Skin of body (tissue), 2 donors: ENCODE measurements around the gene GIGYF1. TPM values are rescaled to one million over a fixed set of nuclear protein-coding genes. Genes with fewer than 3 reads are reported as not detected.

ENCODE experiments used
- DNase-seq: peaks from one replicate; lab custom pipeline; 2025; lab: John Stamatoyannopoulos, UW
- total RNA-seq: library from RNA; depleted of rRNA; stranded (reverse); fragments of >200 nt; gene quantifications from one replicate; pipeline ENCODE4 v1.2.3, GENCODE V29; 2014

Gene GIGYF1
- total RNA-seq, 1 donor from 2014 or later = 17.9 TPM

DNA sequence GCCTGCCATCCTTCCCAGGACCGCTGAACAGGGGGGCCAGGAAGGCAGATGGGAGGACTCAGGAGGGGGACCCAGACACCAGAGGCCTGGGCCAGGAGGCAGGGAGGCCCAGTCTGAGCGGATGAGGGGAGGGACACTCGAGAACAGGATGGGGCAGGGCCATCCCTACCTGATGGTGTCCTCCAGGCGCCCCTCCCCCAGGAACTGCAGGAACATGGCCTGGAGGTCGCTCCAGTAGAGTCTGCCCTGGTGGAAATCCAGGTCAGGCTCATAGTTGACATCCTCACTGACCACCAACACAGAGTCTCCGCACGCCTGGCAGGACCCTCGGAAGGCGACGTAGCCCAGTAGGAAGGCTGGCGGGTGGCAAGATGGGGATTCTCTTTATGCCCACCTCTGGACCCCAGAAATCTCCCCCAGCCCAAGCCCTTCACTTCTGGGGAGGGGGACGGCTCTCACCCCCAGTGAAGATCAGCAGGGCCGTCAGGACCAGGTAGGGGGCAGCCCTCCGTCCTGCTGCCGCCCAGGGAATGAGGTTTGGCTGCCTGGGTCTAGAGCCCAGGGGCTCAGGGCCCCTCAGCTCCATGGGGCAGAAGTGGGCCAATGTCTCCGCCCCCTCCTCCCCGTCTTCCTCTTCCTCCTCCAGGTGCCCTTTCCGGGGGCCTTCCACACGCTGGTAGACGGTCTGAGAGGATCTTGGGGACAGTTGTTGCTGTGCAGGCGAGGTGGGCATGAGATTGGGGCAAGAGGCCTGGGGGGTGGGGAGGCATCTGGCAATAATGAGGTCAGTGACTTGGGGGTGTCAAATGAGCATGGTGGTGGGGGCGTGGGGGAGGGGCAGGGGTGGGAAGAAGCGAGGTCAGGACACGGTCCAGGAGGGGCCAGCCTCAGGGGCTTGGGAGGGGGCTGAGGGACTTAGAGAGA is 53.3 kb downstream of the GIGYF1 start:
- DNase-seq = no peak

DNA sequence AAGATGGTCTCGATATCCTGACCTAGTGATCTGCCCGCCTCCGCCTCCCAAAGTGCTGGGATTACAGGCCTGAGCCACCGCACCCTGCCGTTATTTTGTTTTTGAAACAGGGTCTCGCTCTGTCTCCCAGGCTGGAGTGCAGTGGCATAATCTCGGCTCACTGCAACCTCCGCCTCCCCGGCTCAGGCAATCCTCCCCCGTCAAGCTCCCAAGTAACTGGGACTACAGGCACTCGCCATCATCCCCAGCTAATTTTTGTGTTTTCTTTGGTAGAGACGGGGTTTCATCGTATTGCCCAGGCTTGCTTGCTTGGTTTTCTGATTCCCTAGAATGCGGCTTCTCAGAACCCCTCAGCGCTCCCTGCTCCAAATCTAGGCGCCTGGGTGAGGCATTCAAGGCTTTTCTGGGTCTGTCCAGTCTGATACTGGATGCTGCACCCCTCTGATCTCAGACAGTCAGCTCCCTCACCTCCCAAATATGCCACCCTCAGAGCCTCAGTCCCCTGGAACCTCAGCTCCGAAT is 54.0 kb downstream of the GIGYF1 start:
- DNase-seq = no peak

DNA sequence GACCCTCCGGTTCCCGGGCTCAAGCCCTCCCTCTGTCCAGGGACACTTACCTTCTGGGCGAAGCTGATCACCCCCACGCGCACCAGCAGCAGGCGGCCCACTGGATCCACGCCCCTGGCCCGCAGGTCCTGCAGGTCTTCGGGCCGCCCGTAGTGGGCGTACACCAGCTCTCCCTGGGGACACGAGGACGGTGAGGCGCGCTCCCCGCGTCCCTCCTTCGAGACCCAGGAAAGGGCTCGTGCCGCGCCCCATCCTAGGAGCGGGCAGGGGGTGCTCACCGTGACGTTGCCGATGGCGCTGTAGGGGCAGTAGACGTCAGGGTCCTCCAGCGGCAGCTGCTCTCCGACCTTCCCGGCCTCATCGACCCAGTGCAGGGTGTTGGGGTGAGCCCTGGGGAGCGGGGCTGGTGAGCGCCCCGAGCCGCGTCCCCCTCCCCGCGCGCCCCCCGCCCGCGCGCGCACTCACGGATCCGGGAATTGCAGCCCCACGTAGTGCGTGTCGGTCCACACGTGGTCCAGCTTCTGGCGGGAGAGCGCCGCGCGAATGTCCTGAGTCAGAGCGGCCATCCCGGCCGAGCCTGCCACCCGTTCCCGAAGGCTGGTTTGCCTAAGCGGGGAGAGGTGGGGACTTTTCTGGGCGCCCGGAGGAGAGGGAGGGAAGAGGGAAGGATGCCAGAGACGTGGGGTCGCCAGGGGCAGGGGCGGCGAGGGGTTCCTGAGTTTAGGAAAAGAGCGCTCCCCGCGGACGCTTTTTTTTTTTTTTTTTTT is 60.9 kb downstream of the GIGYF1 start:
- no peak for DNase-seq

DNA sequence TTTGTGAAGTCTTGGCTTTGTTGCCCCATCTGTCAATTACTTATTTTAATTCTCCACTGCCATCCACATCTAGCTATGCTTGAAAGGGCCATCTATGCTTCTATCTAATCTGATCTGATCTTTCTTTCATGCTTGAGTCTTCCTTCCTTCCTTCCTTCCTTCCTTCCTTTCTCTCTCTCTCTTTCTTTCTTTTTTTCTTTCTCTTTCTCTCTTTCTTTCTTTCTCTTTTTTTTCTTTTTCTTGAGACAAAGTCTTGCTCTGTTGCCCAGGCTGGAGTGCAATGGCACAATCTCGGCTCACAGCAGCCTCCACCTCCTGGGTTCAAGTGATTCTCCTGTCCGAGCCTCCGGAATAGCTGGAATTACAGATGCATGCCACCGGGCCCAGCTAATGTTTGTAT is 64.0 kb downstream of the GIGYF1 start:
- no peak for DNase-seq

Other genes starting within 250 kb of the GIGYF1 start
- 0.49 TPM for gene SPACDR, start 230.0 kb downstream of the GIGYF1 start, total RNA-seq
- 18.8 TPM for gene TSC22D4, start 215.0 kb downstream of the GIGYF1 start, total RNA-seq
- 1.7 TPM for gene NYAP1, start 210.3 kb downstream of the GIGYF1 start, total RNA-seq
- gene AGFG2, start 155.0 kb downstream of the GIGYF1 start, total RNA-seq = 5.2 TPM
- 0.39 TPM for gene SAP25, start 120.3 kb downstream of the GIGYF1 start, total RNA-seq
- 13.3 TPM for gene LRCH4, start 108.1 kb downstream of the GIGYF1 start, total RNA-seq
- 0.20 TPM for gene FBXO24, start 107.9 kb downstream of the GIGYF1 start, total RNA-seq
- 102 TPM for gene PCOLCE, start 91.9 kb downstream of the GIGYF1 start, total RNA-seq
- 5.8 TPM for gene MOSPD3, start 81.7 kb downstream of the GIGYF1 start, total RNA-seq
- gene TFR2, start 52.7 kb downstream of the GIGYF1 start, total RNA-seq = 1.4 TPM
- not detected for gene ACTL6B, start 37.8 kb downstream of the GIGYF1 start, total RNA-seq
- gene GNB2, start 20.5 kb downstream of the GIGYF1 start, total RNA-seq = 69.4 TPM
- 23.9 TPM for gene POP7, start 11.9 kb upstream of the GIGYF1 start, total RNA-seq
- gene EPO, start 26.2 kb upstream of the GIGYF1 start, total RNA-seq = not detected
- not detected for gene ZAN, start 39.3 kb upstream of the GIGYF1 start, total RNA-seq
- gene EPHB4, start 133.3 kb upstream of the GIGYF1 start, total RNA-seq = 54.6 TPM
- gene SLC12A9, start 158.5 kb upstream of the GIGYF1 start, total RNA-seq = 12.2 TPM
- gene TRIP6, start 173.1 kb upstream of the GIGYF1 start, total RNA-seq = 36.5 TPM
- gene SRRT, start 180.9 kb upstream of the GIGYF1 start, total RNA-seq = 42.6 TPM
- 1.2 TPM for gene UFSP1, start 195.5 kb upstream of the GIGYF1 start, total RNA-seq
- 9.8 TPM for gene ACHE, start 201.6 kb upstream of the GIGYF1 start, total RNA-seq